IPS-11a (cell line): ENCODE measurements around the gene YBX1.
"Not testable (repeated sequence)": the region's sequence is repeated elsewhere in the genome, so short reads cannot be mapped to it uniquely, and the experiment has no call there.

Experiments used
- H3K4me3 ChIP-seq: one replicate; pipeline ENCODE4 v1.5.1; 2013; ENCODE audit warnings: low read depth, low read length, control low read depth

YBX1 gene

DNA sequence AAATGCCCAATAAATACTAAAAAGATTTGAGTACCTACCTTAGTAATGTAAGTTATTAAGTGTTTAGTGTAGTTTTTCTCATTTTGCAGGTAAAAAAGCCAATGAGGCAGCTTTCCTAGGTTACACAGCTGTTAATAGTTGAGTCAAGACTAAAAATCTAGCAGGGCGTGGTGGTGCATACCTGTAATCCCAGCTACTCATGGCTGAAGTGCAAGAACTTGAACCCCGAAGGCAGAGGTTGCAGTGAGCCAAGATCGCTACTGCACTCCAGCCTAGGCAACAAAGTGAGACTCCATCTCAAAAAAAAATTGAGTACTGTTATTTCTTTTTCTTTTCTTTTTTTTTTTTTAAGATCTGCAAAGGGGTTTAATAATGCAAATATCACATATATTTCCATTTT lies 7.7 kb downstream of the YBX1 start:
- no peak overlapping the region for H3K4me3 ChIP-seq

DNA sequence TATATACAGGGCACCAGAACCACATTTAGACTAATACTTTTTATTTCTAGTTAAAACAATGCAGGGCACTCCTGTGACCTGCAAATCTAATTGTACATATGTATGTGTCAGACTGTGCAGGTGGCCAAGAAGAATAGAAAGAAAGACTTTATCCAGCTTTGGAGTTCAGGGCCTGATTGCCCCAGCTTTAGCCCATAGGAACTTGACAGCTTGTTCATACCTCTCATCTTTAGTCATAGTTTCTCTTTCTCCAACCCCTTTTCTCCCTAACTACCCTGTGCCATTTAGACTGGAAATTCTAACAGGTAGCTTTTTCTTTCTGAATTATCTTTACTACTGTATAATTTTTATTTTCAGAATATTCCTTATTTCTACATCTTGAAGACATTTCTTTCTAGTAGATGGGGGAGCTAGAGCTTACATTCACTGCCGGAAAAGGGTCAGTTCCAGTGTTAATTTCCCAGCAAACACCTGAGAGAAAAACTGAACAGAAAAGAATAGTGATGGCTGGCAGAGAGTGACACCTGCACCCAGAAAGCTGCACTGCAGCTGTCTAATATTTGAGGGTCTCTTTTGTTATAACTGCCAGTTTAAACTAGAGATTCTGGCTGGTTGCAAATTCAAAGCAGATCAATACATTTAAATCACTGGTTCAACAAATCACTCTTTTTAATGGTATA lies 8.4 kb downstream of the YBX1 start:
- H3K4me3 ChIP-seq = no peak overlapping the region

DNA sequence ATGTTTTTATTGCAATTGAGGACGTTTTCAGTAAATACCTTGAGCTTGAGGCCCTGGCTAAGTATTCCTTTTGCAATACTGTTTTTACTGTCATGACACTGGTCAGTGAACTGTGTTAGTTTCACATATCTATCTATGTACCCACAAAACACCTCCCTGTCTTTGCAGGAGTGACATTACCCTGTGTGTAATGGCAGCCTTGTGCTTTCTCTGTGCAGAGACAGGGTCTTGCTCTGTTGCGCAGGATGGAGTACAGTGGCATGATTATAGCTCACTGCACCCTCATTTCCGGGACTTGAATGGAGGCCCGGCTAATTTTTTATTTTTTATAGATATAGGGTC lies 8.9 kb downstream of the YBX1 start:
- H3K4me3 ChIP-seq = no peak overlapping the region

DNA sequence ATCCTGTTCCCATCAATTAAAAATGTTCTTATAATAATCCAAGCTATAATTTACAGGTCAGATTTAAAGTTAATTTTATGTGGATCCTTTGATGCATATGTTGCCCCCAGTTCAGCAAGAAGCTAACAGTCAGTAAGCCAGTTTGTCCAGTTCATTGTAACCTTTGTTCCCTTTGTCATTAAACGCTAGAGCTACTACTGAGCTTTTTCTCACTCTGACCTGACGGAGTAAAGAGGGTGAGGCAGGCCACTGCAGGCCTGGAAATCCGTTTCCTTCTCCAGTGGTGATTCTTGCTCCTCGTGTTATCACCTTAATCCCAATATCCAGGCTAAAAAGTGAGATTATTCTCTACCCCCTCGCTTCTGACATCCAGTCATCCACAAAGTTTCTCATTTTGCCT lies 10.2 kb downstream of the YBX1 start:
- no peak overlapping the region for H3K4me3 ChIP-seq

DNA sequence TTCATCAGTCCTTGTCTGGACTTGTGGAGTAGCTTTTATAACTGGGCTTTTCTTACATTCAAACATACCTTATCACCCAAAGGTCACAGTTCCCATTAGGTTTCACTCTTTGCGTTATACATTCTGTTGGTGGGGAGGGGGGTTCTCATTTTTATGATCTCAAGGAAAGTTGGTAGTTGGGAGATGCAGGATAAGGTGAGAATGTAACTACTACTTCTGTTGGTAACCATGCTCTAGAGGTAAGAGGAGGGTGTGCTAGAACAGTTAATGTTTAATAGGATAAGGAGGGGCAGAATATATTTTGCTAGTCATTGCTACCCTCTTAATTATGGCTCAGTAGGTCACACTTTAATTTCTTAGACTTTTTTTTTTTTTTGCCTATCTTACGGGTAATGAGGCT lies 10.7 kb downstream of the YBX1 start:
- no peak overlapping the region for H3K4me3 ChIP-seq

DNA sequence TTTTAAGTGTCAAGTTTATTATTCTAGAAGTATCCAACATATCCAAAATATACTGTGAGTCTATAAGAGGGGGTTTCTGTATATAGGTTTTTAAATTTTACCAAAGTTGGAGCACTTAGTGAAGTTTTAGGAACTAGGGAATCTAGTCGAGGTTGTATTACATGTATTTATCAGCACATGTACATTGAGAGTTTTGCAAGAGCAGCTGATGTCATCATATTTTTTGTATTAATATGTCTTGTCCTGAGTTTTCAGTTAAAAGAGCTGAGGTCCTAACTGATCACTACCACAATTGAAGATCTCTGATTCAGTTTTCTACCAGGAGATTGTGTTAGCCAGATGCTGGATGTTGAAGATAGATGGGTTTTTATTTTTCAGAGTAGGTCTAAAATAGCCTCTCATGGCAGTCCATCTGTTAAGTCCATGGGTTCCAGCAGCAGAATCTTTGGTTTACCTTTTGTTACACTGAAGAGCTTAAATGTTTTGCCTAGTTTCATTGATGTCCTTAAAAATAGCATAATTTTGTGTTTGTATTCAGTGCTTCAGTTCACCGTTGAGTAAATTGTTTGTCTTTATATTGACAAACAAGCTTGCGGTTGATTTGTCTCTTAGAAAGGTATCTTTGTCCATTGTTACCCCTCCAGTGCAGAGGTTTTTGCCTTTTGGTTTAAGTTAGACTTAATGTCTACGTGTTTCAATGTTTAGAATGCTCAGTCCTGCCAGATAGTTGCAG lies 16.0 kb downstream of the YBX1 start:
- no peak overlapping the region for H3K4me3 ChIP-seq

DNA sequence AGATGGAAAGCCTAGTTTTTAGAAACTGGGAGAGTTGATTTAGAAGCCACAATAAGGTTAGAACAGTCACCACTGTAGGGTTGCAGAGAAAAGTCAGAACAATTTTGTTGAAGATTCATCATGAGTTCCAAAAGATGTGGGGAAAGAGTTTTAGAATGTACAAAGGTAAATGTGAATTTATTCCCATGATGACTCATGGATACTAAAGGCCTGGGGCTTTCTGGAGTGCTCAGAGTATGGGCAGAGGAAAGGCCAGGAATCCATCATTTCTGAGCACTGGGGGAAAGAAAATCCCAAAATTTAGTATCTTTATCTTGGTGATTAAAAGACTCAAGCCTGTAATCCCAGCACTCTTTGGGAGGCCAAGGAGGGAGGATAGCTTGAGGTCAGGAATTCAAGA lies 17.8 kb downstream of the YBX1 start:
- no peak overlapping the region for H3K4me3 ChIP-seq

DNA sequence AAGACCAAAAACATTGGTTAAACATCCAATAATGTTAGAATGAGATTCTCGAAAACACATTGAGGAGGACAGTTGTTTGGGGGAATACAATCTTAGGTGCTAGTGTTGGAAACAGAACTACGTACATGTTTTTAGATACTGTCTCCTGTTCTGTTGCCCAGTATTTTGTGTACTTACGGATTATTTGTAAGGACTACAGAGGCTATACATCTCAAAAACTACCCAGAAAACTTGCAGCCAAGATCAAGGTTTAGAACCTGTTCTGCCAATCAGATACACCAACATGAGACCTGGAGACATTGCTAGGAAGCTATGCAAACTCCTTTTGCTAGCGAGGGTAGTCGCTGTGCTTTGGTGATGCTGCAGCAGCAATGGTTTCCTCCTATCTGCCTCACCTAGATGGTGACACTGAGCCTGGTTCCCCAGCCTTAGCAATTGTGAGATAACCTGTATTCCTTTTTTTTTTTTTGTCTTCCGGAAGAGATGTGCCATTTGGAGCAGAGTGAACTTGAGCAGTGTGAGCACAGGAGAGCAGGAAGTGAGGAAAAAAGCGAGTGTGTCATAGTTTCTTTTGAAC lies 21.8 kb downstream of the YBX1 start:
- no peak overlapping the region for H3K4me3 ChIP-seq

DNA sequence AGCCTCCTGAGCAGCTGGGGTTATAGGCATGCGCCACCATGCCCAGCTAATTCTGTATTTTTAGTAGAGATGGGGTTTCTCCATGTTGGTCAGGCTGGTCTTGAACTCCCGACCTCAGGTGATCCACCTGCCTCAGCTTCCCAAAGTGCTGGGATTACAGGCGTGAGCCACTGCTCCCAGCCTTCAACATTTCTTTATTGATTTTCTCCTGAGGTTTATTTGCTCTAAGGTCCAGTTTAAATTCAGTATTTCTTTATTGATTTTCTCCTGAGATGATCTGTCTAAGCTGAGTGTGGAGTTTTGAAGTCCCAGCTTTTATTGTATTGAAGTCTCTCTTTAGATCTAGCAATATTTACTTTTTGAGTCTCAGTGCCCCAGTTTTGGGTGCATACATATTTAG lies 30.6 kb downstream of the YBX1 start:
- not testable (repeated sequence) for H3K4me3 ChIP-seq

DNA sequence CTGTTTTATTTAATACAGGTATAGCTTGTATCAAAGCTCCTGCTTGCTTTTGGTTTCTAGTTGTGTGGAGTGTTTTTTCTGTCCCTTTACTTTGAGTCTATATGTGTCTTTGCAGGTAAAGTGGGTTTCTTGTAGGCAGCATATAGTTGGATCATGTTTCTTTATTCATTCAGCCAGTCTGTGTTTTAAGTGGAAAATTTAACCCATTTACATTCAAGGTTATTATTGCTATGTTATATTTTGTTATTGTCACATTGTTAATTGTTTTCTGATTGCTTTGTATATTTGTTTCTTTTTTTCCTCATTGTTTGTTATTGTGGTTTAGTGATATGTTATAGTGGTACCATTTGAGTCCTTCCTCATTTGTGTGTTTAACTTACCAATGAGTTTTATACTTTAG lies 31.1 kb downstream of the YBX1 start:
- H3K4me3 ChIP-seq = no peak overlapping the region

DNA sequence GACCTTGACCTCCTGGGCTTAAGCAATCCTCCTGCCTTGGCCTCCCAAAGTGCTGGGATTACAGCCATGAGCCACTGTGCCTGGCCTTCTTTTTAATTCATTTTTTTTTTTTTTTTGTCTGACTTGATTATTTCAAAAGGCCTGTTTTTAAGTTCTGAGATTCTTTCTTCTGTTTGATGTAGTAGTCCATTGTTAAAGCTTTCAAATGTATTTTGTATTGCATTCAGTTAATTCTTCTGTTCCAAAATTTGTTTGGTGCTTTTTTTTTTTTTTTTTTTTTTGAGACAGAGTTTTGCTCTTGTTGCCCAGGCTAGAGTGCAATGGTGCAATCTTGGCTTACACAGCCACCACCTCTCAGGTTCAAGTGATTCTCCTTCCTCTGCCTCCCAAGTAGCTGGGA lies 32.2 kb downstream of the YBX1 start:
- H3K4me3 ChIP-seq = not testable (repeated sequence)

DNA sequence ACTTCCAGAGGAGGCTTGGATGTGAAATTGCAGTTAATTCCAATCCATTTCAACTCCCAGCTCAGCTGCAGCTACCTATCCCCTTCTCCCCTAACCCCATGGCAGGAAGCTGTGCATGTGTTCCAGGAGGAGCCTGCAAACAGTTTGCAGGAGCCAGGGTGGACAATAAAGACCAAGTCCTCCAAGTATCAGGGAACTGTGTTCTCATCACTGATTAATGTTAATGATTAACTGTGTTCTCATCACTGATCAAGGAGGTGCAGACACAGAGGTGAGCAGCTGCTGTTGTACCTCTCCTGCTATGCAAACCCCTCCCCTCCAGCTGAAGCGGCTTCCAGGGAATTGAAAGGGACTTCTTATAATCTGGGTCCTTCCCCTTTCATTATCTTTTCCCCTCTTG lies 38.6 kb downstream of the YBX1 start:
- H3K4me3 ChIP-seq = no peak overlapping the region

DNA sequence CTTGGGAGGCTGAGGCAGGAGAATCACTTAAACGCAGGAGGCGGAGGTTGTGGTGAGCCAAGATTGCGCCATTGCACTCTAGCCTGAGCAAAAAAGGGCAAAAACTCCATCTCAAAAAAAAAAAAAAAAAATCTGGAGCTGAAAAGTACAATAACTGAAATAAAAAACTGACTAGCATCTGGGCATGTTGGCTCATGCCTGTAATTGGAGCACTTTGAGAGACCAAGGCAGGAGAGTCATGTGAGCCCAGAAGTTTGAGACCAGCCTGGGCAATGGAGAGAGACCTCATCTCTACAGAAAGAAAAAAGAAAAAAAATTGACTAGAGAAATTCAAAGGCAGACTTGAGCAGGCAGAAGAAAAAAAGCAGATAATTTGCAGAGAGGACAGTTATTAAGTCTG lies 39.7 kb downstream of the YBX1 start:
- no peak overlapping the region for H3K4me3 ChIP-seq

DNA sequence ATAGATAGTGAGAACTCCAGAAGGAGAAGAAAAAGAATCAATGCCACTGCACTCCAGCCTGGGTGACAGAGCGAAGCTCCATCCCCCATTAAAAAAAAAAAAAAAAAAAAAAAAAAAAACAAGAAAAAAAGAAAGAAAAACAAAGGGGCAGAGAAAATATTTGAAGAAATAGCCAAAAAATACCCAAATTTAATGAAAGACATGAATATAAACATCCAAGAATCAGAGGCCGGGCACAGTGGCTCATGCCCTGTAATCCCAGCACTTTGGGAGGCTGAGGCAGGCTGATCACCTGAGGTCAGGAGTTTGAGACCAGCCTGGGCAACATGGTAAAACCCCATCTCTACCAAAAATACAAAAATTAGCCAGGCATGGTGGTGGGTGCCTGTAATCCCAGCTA lies 40.2 kb downstream of the YBX1 start:
- H3K4me3 ChIP-seq = not testable (repeated sequence)

DNA sequence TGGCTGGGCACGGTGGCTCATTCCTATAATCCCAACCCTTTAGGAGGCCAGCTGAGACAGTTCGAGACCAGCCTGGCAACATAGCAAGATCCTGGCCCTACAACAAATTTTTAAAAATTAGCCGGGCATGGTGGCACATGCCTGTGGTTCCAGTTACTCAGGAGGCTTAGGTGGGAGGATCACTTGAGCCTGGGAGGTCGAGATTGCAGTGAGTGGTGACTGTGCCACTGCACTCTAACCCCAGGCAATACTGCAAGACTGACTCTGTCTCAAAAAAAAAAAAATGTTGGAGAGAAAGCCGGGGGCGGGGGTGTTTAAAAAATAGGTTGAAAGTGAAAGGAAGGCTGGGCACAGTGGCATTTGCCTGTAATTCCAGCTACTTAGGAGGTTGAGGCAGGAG lies 41.3 kb downstream of the YBX1 start:
- no peak overlapping the region for H3K4me3 ChIP-seq

DNA sequence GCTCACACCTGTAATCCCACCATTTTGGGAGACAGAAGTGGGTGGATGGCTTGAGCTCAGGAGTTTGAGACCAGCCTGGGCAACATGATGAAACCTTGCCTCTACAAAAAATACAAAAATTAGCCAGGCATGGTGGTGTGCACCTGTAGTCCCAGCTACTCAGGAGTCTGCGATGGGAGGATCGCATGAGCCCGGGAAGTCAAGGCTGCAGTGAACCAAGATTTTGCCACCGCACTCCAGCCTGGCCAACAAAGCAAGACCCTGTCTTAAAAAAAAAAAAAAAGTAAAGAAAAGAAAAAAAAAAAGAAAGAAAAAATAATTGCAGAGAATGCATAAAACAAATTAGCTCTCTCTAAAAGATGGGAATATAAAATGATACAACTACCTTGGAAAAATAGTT lies 43.6 kb downstream of the YBX1 start:
- H3K4me3 ChIP-seq = not testable (repeated sequence)

DNA sequence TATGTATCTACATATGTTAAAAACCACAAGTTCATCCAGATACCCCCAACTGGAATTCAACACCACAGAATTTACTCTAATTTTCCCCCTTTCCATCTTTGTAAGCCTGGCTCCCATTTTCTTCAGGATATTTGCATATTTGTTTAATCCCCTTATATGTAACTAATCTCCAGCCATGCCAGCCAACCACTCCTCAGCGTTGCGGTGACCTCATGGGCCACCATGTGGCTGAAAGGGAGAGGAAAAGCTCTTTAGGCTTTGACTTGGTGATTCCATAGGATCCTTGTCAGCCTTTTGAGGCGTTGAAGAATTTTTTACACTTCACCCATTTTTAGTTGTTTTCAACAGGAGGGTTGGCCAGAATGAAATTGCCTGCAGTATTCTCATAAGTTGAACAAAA lies 47.8 kb downstream of the YBX1 start:
- H3K4me3 ChIP-seq = no peak overlapping the region

DNA sequence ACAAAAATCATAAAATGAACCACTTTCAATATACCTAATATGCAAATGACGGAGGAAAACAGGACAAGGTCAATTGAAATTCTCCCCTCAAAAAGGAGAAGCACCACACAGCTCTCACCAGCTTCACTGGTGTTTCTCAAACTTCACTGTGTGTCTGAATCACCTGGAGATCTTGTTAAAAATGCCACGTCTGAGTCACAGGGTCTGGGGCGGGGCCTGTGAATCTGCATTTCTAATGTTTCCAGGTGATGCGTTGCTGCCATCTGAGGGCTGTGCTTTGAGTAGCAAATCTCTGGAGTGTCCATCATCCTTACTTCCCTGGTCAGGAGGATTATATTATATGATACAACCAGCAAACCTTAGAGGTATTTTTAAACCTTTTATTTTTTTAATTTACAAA lies 48.8 kb downstream of the YBX1 start:
- H3K4me3 ChIP-seq = no peak overlapping the region

DNA sequence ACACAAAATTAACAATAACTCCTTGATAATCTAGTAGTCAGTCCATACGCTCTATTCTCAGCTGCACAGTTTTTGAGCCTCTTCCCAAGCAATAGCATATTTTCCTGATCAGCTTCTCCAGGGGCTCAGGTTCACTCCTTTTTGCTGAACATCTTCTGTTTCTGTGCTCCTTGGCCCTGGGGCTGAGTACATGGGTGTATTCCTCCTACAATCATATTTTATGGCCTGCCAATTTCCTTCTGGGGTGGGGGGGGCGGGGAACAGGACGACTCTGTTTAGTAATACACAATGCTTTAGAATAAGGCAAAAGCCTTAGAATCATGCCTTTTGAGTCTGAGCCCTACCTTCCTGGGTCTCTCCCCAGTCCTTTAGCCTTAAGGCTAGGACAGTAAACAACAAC lies 49.4 kb downstream of the YBX1 start:
- H3K4me3 ChIP-seq = no peak overlapping the region

DNA sequence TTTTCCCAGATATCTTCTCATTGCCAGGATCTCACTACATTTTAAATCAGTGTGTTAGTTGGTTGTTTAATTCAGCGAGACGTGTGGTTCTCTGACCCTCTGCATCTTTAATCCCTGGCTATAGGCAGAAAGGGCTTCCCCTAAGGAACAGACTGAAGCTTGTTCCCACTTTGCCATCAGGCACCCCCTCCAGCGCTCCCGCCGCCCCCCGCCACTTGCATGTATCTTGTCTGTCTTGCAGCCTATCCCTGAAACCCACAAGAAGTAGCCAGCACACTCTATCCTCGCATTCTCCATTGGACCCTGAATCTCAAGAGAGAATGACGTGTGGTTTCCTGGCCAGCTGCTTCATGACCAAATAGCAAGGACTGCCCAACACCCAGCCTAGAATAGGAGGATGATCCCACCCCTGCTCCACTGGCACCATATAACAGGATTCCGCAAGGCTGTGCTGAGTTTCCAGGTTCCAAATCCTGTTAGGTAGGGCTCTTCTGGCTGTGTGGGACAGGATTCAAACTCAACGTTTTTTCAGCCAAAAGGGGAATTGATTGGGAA lies 50.0 kb downstream of the YBX1 start:
- no peak overlapping the region for H3K4me3 ChIP-seq

DNA sequence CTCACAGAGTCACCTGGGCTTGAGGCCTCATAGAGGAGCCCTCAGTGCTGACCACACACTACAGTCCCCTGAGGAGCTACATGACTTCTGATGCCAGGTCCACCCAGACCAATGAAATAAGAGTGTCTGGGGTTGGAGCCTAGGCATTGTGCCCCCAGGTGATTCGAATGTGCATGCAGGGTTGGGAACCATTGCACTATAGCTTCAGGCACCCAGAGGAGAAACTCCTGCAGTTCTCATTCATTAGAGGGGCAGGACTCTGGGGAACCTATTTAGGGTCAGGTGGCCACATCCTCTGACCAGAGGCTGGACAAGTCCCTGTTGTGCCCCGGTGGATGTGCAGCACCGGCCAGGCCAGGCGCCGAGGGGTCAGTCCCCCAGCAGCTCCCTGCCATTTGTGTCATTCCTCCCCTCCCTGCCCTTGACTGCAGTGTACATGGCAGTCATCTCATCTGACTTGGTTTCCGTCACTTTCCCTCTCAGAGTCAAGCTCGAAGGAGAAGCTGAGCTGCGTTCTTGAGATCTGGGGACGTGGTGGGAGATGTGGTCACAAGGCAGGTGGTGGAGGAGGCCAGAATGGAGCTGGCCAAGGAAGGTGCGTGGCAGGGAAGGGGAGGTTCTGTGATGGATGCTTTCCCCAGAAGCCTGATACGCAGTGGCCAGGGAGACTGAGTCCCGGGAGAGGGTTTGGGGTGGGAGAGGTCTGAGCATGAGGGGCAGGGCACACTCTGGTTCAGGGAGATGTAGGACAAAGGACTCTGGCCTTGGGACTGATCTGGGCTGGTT lies 51.4 kb downstream of the YBX1 start:
- no peak overlapping the region for H3K4me3 ChIP-seq
